GM18508 (cell line): ENCODE data around the gene PLPP6.
A peak's percentile ranks its signal among the peaks of the same experiment; 100 is the strongest.

Source experiments
- ATAC-seq: cut with Tn5 transposase; IDR thresholded peaks from one replicate; pipeline ENCODE4 v1.9.1; 2021; ENCODE audit warnings: moderate number of reproducible peaks; ENCODE audit not compliant: insufficient read depth, unreplicated experiment

The PLPP6 gene

GRCh38 chr9:4661611-4662010, 483 bp upstream of the PLPP6 start:
- no peak for ATAC-seq

GRCh38 chr9:4662989-4663792, 1.1 kb downstream of the PLPP6 start:
- no peak for ATAC-seq

GRCh38 chr9:4663956-4664355, 1.9 kb downstream of the PLPP6 start:
- no peak for ATAC-seq

DNA sequence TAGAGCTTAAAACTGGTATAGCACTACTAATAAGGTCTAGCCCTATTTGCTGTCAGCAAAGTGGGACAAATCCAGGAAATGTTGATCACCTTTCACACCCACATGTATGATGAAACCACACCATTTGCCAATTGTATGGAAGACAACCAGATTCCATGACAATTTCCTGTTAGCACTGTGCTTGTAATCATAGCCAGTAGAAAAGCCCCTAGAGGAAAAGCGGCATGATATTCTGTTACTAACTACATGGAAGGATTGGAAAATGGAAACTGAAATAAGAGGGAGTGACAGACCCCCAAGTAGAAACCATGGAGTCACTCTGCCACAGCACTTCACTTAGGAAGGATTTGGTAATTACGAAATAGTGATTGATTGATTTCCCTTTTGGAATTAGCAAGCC, 3.3 kb downstream of the PLPP6 start:
- no peak for ATAC-seq

- no peak for ATAC-seq
Measured at GRCh38 chr9:4666042-4666699, 4.1 kb downstream of the PLPP6 start, which contains the start of gene SPATA6L. Gene SPATA6L, minus strand, starts transcription at chr9:4666480. Its CDS starts 230 bp downstream, at chr9:4666250.

GRCh38 chr9:4667681-4668080, 5.6 kb downstream of the PLPP6 start:
- no peak for ATAC-seq

DNA sequence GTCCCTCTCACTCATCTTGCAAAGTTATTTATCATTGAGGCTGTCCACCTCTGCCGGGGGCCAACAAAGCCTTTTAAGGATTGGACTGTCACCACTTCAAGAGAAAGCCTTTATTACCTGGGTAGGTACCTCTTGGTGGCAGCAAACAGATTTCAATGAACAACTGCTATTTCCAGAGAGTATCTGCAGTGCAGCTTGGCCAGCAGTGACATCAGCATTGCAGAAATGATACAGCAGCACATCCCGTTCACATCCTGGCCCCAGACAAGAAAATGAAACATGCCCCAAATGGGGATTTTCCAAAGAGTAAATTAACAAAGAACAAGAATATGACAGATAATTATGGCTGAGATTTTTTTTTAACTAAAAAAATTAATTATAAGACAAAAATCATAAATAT, 6.5 kb downstream of the PLPP6 start:
- no peak for ATAC-seq

- ATAC-seq, result no peak
Measured at GRCh38 chr9:4669890-4670289, 7.8 kb downstream of the PLPP6 start.

GRCh38 chr9:4670591-4670990, 8.5 kb downstream of the PLPP6 start:
- ATAC-seq, result no peak

DNA sequence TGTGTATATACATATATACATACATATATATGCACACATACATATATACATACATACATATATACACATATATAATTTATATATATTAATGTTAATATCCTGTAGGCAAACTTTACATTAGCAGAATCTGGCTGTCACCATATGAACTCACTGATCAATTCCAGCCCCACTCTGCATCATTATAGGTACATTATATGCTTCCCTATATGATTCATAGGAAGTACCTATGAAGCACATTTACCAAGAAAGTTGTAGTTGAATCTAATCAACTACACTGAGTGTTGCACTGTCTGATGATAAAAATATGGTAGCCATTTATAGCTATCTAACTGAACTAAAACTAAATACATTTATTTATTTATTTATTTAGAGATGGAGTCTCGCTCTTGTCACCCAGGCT, 9.6 kb downstream of the PLPP6 start:
- ATAC-seq, result no peak

DNA sequence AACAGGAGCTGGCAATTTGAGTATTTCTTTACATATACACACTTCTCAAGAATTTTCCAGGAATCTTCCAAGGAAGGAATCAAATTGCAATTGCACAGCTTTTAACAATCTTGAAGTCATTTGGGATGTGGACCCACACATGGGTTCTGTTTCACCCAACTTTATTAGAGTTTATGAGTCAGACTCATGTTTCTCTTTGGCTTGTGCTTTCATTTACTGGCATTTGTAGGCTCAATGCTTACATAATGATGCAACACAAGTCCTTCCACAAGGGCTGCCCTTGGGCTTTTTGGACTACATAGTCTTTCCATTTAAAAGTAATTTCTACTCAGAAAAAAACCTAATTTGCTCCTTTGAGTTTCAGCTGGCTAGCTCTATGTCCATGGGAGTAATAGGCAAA, 12.7 kb downstream of the PLPP6 start:
- no peak for ATAC-seq

GRCh38 chr9:4677392-4677791, 15.3 kb downstream of the PLPP6 start:
- ATAC-seq, result no peak

- no peak for ATAC-seq
Measured at GRCh38 chr9:4678679-4679267, 16.7 kb downstream of the PLPP6 start.

DNA sequence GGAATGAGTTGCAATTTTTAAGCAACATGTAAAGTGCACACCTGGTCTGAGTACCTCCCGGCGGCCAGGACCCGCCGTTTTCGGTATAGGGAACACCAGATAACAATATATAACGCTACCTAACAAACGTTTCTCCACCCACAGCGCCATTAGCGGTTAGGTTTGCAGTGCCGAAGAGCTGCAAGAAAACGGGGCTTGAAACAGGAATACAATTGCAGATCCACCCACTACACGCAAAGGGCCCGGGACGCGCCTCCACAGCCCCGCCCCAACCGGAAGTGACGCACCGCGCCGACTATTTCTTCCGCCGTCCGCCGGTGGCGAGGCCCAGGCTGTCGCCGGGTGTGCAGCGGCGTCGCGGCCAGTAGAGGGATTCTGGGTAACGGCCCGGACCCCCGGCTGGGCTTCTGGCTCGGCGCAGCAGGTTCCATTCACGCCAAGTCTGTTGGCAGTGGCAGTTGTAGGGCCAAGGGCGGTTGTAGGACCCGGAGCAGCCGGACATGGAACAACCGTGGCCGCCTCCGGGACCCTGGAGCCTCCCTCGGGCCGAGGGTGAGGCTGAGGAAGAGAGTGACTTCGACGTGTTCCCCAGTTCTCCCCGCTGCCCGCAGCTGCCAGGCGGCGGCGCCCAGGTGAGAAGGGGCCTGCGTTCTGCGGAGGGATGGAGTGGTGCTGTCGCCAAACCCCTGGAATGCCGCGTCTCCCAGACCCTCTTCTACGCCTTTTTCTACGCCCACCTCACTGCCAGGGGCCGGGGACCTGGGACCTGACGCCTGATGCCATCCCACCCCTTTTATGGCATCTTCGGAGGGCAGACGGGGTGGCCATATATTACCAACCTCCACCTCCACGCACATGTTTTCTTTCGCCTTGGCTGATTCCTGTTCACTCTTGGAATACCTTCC, 17.4 kb downstream of the PLPP6 start, which contains the start of gene CDC37L1:
CDC37L1 (plus strand) TSS at position 302 of the 905 bp plus-strand sequence; CDS start at position 501, 199 bp downstream.
- peak; percentile 91 for ATAC-seq

DNA sequence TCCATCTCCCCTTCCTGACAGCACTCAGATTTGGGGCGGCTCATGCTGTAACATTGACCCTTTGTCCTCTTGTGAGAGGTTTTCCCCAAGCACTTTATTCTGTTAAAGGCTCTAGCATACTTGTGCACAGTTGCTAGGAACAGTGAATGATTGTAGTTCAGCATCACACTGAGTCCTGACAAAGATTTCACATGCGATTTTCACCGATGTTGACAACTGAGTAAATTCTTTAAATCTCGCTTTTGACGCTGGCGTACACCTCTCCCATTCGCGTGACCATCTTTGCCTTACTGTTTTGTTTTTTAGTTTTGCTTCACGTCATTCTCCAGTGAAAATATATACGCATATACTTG, 18.1 kb downstream of the PLPP6 start:
- ATAC-seq, result no peak

DNA sequence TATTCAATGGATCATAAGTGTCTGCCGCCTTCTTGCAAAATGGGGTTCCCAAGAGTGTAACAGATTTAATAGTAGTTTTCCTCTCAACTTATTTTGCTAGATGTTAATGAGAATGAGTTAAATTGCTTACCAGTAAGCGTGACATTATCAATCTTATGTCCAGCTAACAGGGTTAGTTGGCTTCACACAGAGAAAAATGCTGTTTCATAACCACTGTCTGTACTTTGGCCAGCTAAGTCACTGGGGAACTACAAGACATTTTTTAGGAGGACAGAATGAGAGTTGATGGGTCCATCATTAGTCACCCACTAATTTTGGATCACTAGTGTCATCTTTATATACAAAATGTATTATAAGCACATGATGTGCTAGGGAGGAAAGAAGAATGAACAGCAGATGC, 18.7 kb downstream of the PLPP6 start:
- no peak for ATAC-seq

DNA sequence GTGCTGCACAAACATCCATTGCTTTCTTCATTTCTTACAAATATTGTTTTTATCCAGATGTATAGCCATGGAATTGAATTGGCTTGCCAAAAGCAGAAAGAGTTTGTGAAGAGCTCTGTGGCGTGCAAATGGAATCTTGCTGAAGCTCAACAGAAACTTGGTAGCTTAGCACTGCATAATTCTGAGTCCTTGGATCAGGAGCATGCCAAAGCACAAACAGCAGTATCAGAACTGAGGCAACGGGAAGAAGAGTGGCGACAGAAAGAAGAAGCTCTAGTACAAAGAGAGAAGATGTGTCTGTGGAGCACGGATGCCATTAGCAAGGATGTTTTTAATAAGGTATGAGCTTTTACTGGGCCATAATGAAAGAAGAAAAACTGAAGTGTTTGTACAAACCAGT, 22.7 kb downstream of the PLPP6 start:
- no peak for ATAC-seq

DNA sequence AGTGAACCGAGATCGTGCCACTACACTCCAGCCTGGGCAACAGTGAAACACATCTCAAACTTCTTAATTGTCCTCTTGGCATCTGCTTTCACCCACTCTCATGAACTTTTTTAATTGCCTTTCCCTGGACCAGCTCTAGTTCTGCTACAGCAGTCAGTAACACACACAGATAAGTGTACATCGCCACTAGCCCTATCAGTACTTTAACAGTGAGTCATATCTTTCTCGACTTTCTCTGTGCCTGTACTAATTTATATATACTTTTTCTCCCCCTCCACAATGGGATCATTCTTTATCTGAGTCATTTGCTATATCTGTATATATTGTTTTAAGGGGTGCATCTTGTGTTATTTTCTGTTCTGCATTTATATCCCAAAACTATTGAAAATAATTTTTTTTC, 24.0 kb downstream of the PLPP6 start:
- ATAC-seq, result no peak

- ATAC-seq, result no peak
Measured at GRCh38 chr9:4686584-4686983, 24.5 kb downstream of the PLPP6 start.

DNA sequence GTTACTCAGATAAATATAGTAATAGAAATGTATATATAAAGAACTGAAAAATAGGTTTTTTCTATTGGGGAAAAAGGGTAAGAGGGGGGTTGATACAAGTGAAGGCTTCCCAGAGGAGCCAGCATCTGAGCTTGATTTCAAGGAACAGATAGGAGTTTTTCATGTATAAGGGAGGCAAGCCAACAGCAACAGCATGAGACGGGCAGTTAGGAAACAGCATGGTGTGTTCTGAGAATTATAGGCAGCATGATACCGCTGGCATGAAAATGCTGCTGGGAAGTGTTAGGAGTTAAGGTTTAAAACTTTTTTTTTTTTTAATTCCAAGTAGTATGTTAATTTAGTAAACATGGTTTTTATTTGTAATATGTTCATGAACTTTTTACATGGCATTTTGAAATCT, 26.9 kb downstream of the PLPP6 start:
- ATAC-seq, result no peak
